NCI-H2081 treated with DMSO at 0.1 percent for 48 hours (cell line): Measurements from ENCODE around the gene TMEM128.
"Not testable (repeated sequence)": the region's sequence is repeated elsewhere in the genome, so short reads cannot be mapped to it uniquely, and the experiment has no call there.

Source experiments
- DNase-seq: peaks from one replicate; lab custom pipeline; 2025; lab: John Stamatoyannopoulos, UW

The TMEM128 gene

DNA sequence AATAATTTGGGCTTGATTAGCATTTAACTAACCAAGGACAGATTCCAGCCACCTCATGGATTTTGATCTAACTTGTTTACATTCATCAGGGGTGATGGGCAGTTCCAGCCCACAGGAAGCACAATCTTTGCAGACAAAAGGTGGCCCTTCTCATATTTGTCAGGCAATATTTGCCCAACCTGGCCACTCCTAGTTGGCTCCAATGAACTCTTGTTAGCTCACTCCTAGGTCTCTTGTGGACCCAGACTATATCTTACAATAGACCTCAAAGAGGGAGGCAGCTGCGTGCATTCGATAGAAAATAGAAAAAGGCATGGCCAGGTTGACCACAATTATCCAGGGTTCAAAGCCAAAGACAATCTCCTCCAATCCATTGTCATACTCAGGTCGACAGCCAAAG, 59.5 kb downstream of the TMEM128 start:
- DNase-seq, result not testable (repeated sequence)
